ENCODE measurements around the gene CYP4F8.

DNA sequence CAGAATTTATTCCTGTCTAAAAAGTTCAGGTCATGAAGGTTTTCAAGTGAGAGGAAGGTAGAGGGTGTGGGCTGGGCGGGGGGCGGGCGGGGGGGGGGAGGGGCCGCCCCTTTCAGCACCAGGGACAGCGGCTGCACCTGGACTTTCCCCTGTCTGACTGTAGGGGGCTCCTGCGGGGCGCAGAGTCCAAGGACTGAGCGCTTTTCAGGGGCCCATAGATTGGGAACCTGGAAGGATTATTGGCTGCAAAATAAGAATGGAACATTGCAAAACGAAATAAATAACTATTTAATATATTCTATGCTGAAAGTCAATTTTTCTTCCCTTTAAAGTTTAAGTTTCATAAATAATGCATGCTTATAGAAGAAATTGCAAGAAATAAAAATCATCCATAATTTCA lies 16.8 kb downstream of the CYP4F8 start:
- TF ChIP-seq, protein P1, sequence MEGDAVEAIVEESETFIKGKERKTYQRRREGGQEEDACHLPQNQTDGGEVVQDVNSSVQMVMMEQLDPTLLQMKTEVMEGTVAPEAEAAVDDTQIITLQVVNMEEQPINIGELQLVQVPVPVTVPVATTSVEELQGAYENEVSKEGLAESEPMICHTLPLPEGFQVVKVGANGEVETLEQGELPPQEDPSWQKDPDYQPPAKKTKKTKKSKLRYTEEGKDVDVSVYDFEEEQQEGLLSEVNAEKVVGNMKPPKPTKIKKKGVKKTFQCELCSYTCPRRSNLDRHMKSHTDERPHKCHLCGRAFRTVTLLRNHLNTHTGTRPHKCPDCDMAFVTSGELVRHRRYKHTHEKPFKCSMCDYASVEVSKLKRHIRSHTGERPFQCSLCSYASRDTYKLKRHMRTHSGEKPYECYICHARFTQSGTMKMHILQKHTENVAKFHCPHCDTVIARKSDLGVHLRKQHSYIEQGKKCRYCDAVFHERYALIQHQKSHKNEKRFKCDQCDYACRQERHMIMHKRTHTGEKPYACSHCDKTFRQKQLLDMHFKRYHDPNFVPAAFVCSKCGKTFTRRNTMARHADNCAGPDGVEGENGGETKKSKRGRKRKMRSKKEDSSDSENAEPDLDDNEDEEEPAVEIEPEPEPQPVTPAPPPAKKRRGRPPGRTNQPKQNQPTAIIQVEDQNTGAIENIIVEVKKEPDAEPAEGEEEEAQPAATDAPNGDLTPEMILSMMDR (IDR thresholded peaks at IDR 0.05 in 8 of 11, conservative IDR thresholded peaks at IDR 0.05 in 3 of 11) = peak in 4 of 11 experiments; percentile 27 to 58 (median 51)
- TF ChIP-seq POLR2A (IDR thresholded peaks at IDR 0.05) = no peak
- TF ChIP-seq POLR2AphosphoS5 (IDR thresholded peaks at IDR 0.05) = no peak

Measured in spleen (tissue), 7 donors.